Astrocyte of the spinal cord (primary cell): ENCODE results near the gene PDLIM4.
A peak's percentile ranks its signal among the peaks of the same experiment; 100 is the strongest.

Experiments used
- DNase-seq: peaks from one replicate; pipeline ENCODE4 v3.0.0; 2011; ENCODE audit warnings: low read depth, low spot score
- H3K4me3 ChIP-seq: 2 replicates; pipeline ENCODE4 v1.5.1; 2011; ENCODE audit warnings: low read depth, mild to moderate bottlenecking, low read length, moderate library complexity
- CTCF ChIP-seq: IDR thresholded peaks from 2 replicates; pipeline ENCODE4 v1.5.1; 2012; ENCODE audit warnings: low read depth, mild to moderate bottlenecking, low read length, inconsistent platforms
- in situ Hi-C: cut with HindIII; loops from 2 replicates; pipeline ENCODE4 v1.10.0; 2017; ENCODE audit warnings: low sequenced_read_pairs

PDLIM4 gene

GRCh38 chr5:132270335-132270665, 12.8 kb downstream of the PDLIM4 start:
- H3K4me3 ChIP-seq = no peak overlapping the region
- TF ChIP-seq CTCF = no peak
- DNase-seq = no peak
- in situ Hi-C loops = no loop called here

GRCh38 chr5:132270706-132271105, 13.2 kb downstream of the PDLIM4 start:
- in situ Hi-C loops = no loop called here
- no peak for TF ChIP-seq CTCF
- no peak for DNase-seq
- no peak overlapping the region for H3K4me3 ChIP-seq

DNA sequence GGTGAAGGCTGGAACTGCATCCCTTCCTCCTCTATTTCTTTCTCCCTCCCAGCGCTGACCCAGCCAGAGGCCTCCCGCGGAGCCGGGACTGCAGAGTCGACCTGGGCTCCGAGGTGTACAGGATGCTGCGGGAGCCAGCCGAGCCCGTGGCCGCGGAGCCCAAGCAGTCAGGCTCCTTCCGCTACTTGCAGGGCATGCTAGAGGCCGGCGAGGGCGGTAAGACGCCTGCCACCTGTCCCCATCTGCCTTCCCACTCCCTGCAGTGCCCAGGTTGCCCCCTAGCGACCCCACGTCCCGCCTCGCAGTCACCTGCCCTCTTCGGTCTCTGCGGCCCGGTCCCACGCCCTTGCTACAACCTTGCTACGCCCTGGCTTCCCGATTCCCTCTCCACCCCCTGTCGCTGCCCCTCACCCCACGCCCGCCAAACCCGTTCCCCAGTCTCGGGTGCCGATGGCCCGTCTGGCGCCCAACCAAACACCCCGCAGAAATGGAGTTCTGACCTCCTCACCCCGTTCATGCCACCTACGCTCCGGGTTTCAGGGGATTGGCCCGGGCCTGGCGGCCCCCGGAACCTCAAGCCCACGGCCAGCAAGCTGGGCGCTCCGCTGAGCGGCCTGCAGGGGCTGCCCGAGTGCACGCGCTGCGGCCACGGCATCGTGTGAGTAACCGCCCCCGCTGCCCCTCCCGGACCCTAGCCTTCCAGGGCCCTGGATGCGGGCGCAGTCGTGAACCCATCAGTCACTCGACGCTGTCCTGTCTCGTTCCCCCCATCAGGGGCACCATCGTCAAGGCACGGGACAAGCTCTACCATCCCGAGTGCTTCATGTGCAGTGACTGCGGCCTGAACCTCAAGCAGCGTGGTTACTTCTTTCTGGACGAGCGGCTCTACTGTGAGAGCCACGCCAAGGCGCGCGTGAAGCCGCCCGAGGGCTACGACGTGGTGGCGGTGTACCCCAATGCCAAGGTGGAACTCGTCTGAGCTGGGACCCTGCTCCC, 14.1 kb downstream of the PDLIM4 start:
- no peak overlapping the region for H3K4me3 ChIP-seq
- no peak for TF ChIP-seq CTCF
- DNase-seq = no peak
- in situ Hi-C loops = no loop called here

GRCh38 chr5:132272311-132273210, 15.1 kb downstream of the PDLIM4 start:
- TF ChIP-seq CTCF = peak; percentile 87
- in situ Hi-C loops = no loop called here
- no peak overlapping the region for H3K4me3 ChIP-seq
- DNase-seq = peak; percentile 54

- in situ Hi-C loops = no loop called here
- no peak for DNase-seq
- H3K4me3 ChIP-seq = no peak overlapping the region
- TF ChIP-seq CTCF = no peak
Measured at GRCh38 chr5:132273631-132274030, 16.1 kb downstream of the PDLIM4 start.

DNA sequence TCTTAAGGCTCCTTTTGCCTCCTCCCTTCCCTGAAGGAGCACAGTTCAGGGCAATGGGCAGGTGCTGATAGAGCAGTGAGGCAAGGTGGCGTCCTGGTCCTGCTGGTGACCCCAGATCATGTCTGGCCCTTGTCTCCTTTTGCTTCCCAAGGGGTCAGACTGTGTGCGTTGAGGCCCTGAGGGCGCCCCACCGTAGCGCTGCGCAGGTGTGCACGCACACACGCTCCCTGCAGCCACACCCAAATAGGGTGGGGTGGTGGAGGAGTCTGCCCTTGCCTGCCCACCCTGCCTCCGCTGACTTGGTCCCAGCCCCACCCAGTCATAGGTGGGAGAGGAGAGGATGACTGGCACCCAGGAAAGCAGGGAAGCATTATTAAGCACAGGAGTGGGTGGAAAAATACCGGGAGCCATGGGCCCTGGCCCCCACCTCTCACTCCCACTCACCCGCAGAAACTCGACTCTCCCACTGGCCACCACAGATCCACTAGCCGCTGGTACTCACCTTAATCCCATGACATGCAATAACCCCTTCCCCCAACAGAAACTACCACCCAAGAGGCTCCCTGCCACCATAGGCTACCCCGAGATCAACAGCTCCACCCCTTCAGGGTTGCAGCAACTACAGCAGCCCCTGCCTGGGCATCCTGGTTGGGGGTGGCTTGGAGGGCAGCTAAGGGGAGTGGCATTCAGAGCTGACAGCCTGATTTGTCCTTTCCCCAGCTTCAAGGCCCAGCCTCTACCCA, 16.7 kb downstream of the PDLIM4 start:
- in situ Hi-C loops = no loop called here
- no peak overlapping the region for H3K4me3 ChIP-seq
- TF ChIP-seq CTCF = no peak
- no peak for DNase-seq
